Colonic mucosa (tissue), 4 donors: ENCODE data around the gene PWP1. TPM values are rescaled to one million over a fixed set of nuclear protein-coding genes. Genes with fewer than 3 reads are reported as not detected.
A peak's percentile ranks its signal among the peaks of the same experiment; 100 is the strongest.
"Not testable (repeated sequence)": the region's sequence is repeated elsewhere in the genome, so short reads cannot be mapped to it uniquely, and the experiment has no call there.

ENCODE experiments used
- DNase-seq: peaks from one replicate; pipeline ENCODE4 v3.0.0-alpha.2; 2020
- H3K27ac ChIP-seq: fragments of 200-600 bp; one replicate; pipeline ENCODE4 v1.8.0; 2021
- H3K27me3 ChIP-seq: fragments of 200-600 bp; one replicate; pipeline ENCODE4 v1.8.0; 2021
- H3K36me3 ChIP-seq: fragments of 200-600 bp; one replicate; pipeline ENCODE4 v1.8.0; 2021
- H3K4me1 ChIP-seq: fragments of 200-600 bp; one replicate; pipeline ENCODE4 v1.8.0; 2021; ENCODE audit warnings: mild to moderate bottlenecking
- H3K4me3 ChIP-seq: fragments of 200-600 bp; one replicate; pipeline ENCODE4 v1.8.0; 2021
- H3K9ac ChIP-seq, 2 donors: one replicate each; pipeline ENCODE4 v1.7.0; 2013; ENCODE audit warnings: control low read depth in 2 of 2, low read depth in 2 of 2, low read length in 2 of 2
- H3K9me3 ChIP-seq: fragments of 200-600 bp; one replicate; pipeline ENCODE4 v1.8.0; 2021
- CTCF ChIP-seq: fragments of 200-600 bp; IDR thresholded peaks from one replicate; pipeline ENCODE4 v1.8.0; 2022; ENCODE audit warnings: antibody characterized with exemption, mild to moderate bottlenecking
- intact Hi-C: fragments of 100-400 bp; cut with DNase I; formaldehyde crosslinking; loops from one replicate; pipeline ENCODE4 v1.14.1; 2022
- total RNA-seq, 2 donors: library from RNA; stranded (reverse); fragmentation: NEBNext Ultra II Directional in 1 of 2; extraction: Animal tissue kit (Norgen Biotek cat#: 25700) in 1 of 2; gene quantifications; one replicate each; pipeline ENCODE4 v1.2.1, GENCODE V29; 2021
- donor health status: healthy.
- donor health status: DM: no; HTN: no; CAD: no.
- donor health status: DM: no; HTN: no; CAD: no.

The PWP1 gene
- total RNA-seq, 2 donors from 2014 or later, result 19.7 to 23.8 TPM

GRCh38 chr12:107681455-107681835 lies 4.2 kb upstream of the PWP1 start:
- H3K27ac ChIP-seq, result no peak overlapping the region
- no peak for TF ChIP-seq CTCF
- H3K36me3 ChIP-seq, result no peaks in the 10 kb centered on the region
- H3K27me3 ChIP-seq, result peaks cover 4% of the 10 kb centered on the region
- intact Hi-C loops, result no loop called here
- DNase-seq, result no peak
- no peaks in the 10 kb centered on the region for H3K9me3 ChIP-seq
- H3K4me1 ChIP-seq, result no peaks in the 10 kb centered on the region
- H3K9ac ChIP-seq, result no peak overlapping the region
- no peak overlapping the region for H3K4me3 ChIP-seq

GRCh38 chr12:107681836-107682820 lies 3.5 kb upstream of the PWP1 start:
- H3K27ac ChIP-seq, result no peak overlapping the region
- H3K4me3 ChIP-seq, result no peak overlapping the region
- no peak for DNase-seq
- no peaks in the 10 kb centered on the region for H3K4me1 ChIP-seq
- TF ChIP-seq CTCF, result no peak
- H3K9me3 ChIP-seq, result no peaks in the 10 kb centered on the region
- no peaks in the 10 kb centered on the region for H3K36me3 ChIP-seq
- intact Hi-C loops, result no loop called here
- H3K27me3 ChIP-seq, result peaks cover 4% of the 10 kb centered on the region
- H3K9ac ChIP-seq, result no peak overlapping the region

- intact Hi-C loops, result no loop called here
- Histone ChIP-seq H3K4me3 (no peak overlapping the region), H3K9me3 (no peaks in the 10 kb centered on the region), H3K27me3 (peaks cover 4% of the 10 kb centered on the region), H3K9ac (no peak overlapping the region), H3K27ac (no peak overlapping the region), H3K36me3 (no peaks in the 10 kb centered on the region), H3K4me1 (no peaks in the 10 kb centered on the region)
- no peak for DNase-seq
- no peak for TF ChIP-seq CTCF
Measured at GRCh38 chr12:107684029-107684795, 1.4 kb upstream of the PWP1 start.

GRCh38 chr12:107684990-107685359 lies 624 bp upstream of the PWP1 start:
- Histone ChIP-seq H3K9me3 (no peaks in the 10 kb centered on the region), H3K4me1 (no peaks in the 10 kb centered on the region), H3K27ac (peak overlapping the region; percentile 34), H3K9ac (peak overlapping the region; percentile 27 to 95), H3K4me3 (peak overlapping the region; percentile 74), H3K27me3 (no peaks in the 10 kb centered on the region), H3K36me3 (no peaks in the 10 kb centered on the region)
- peak; percentile 67 for DNase-seq
- no peak for TF ChIP-seq CTCF
- intact Hi-C loops, result loop anchor here (5.0 kb wide), 1 partner anchor 72 kb away; no protein-coding TSS in a partner anchor

GRCh38 chr12:107695772-107696171 lies 10.2 kb downstream of the PWP1 start:
- H3K4me1 ChIP-seq, H3K27me3 ChIP-seq, H3K9ac ChIP-seq, H3K9me3 ChIP-seq, intact Hi-C loops, H3K4me3 ChIP-seq, H3K27ac ChIP-seq, DNase-seq: not testable (repeated sequence)
- H3K36me3 ChIP-seq, result peaks cover 23% of the 10 kb centered on the region
